HG03095 (cell line): Measurements from ENCODE around the gene TSNAXIP1.
A peak's percentile ranks its signal among the peaks of the same experiment; 100 is the strongest.

Source experiments
- ATAC-seq: cut with Tn5 transposase; IDR thresholded peaks from one replicate; pipeline ENCODE4 v1.9.1; 2021; ENCODE audit warnings: moderate library complexity; ENCODE audit not compliant: unreplicated experiment

TSNAXIP1 gene

GRCh38 chr16:67782567-67783352 lies 23.9 kb upstream of the TSNAXIP1 start:
- ATAC-seq, result no peak

GRCh38 chr16:67783353-67783725 lies 23.4 kb upstream of the TSNAXIP1 start:
- no peak for ATAC-seq

DNA sequence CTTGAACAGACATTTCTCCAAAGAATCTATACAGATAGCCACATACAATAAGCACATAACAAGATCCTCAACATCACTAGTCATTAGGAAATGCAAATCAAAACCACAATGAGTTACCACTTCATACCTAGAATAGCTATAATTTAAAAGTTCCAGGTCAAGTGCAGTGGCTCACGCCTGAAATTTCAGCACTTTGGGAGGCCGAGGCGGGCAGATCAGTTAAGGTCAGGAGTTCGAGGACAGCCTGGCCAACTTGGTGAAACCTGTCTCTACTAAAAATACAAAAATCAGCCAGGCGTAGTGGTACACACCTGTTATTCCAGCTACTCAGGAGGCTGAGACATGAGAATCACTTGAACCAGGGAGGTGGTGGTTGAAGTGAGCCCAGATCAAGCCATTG lies 20.2 kb upstream of the TSNAXIP1 start:
- no peak for ATAC-seq

DNA sequence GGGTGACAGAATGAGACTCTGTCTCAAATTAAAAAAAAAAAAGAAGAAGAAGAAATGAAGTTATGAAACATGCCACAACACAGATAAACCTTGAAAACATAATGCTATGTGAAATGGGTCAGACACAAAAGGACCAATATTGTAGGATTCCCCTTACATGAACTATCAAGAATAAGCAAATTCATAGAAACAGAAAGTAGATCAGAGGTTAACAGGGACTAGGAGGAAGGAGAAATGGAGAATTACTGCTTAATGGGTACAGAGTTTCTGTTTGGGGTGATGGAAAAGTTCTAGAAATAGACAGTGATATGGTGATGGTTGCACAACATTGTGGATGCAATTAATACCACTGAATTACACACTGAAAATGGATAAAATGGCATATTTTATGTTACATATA lies 16.6 kb upstream of the TSNAXIP1 start:
- ATAC-seq, result no peak

DNA sequence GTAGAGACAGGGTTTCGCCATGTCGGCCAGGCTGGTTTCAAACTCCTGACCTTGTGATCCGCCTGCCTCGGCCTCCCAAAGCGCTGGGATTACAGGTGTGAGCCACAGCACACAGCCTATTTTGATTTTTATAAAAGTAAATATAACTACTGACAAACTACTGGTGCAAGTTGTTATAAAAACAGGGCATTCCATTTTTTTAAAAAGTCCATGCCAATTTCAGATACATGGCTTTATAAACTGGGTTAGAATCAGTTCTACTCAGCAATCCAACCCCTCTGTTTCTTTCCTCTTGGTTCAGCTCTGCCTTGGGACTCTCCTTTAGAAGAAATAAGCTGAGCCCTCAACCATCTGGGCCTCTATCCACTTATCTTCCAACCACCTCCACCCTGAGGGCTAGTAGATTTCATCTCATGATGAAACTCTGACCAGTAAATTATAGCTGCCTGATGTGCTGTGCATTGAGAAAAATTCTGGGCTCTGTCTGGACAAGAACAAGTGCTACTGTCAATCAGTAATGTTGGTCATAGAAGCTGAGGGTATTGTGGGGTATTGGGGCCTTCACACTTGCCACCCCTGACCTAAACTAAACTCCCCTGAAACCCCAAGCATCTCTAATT lies 10.5 kb upstream of the TSNAXIP1 start:
- ATAC-seq, result no peak

DNA sequence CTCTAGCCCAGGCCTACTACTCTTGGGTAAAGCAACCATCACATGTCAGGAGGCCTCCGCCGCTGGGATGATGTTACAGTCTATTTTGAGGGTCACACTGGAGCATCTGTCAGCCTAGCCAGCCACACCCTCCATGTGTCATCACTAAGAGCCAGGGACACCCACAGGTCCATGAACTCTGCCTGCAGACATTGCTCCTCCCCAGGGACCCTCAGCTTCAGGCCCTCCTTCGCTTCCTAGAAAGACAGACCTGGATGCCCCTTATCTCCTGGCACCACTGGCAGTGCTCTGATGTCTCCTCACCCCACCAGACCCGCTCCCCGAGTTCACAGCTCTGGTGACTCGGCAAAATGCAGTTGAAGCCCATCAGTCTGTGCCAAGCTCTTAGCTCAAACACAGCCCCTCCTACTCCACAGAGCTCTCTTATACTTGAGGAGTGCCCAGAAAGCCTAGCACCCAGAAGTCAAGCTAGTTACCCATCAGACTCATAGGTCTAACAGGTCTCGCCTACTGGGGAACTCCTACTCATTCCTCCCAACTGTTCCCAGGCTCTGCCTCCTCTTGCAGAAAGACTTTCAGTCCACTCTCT lies 6.3 kb upstream of the TSNAXIP1 start:
- no peak for ATAC-seq

- no peak for ATAC-seq
These were observed 5.4 kb upstream of the TSNAXIP1 start for GRCh38 chr16:67801241-67801640.

DNA sequence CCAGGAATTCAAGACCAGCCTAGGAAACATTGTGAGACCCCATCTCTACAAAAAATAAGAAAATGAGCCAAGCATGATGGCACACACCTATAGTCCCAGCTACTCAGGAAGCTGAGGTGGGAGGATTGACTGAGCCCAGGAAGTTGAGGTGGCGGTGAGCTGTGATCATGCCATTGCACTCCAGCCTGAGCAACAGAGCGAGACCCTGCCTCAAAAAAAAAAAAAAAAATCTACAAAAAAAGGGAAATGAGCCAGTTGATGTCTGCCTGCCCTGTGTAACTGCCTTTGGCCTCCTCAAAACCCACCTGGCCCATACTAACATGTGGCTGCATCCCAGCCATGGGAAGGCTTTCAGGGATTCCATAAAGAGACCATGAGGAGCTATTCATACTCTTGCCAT lies 4.8 kb upstream of the TSNAXIP1 start:
- ATAC-seq, result no peak

DNA sequence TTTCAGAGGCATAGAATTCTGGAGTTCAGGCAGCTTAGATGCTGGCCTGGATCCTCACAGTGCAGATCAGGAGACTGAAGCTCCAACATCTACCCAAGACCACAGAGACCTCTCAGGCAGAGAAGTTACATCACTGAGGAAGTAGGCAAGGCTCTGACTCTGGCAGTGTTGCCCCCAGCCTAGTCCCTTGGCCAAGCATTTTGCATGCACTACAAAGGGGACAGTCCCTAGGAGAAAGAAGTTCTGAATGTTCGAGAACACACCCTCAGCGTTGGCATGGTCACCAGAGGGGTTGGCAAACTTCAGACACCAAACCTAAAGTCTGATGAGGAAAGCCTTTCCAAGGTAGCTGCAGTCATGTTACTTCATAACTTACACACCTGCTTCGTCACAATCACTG lies 2.8 kb upstream of the TSNAXIP1 start:
- ATAC-seq, result no peak

DNA sequence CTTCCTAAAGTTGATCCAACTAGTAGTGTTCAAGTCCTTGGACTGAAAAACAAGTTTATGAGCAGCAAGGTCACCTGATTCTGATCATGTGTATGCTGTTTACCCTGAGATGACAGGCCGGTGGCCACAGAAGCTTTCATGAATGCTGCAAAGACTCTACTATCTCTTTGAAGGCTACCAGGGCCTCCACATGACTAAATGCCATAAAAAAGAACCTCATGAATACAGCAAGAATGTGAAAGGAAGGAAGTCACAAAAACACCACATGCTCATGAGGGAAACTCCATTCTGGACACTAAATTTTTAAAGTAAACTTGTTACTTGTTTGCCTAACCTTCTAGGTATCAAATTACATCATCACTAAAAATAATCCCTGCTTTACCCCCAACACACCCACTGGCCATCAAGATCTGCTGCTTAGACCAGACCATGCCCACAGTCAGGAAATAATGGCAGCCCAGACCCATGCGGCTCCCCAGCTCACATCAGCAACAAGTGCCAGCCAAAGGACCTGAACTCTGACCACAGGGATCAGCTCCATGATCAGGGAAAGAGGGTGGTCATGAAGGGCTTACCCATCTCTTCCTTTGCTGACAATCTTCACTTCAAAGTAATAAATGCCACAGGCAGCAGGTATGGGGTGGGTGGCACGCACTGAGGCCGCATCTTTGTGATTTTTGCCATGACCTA lies 1.7 kb upstream of the TSNAXIP1 start:
- ATAC-seq, result no peak

GRCh38 chr16:67805718-67806427 lies 816 bp upstream of the TSNAXIP1 start:
- no peak for ATAC-seq

DNA sequence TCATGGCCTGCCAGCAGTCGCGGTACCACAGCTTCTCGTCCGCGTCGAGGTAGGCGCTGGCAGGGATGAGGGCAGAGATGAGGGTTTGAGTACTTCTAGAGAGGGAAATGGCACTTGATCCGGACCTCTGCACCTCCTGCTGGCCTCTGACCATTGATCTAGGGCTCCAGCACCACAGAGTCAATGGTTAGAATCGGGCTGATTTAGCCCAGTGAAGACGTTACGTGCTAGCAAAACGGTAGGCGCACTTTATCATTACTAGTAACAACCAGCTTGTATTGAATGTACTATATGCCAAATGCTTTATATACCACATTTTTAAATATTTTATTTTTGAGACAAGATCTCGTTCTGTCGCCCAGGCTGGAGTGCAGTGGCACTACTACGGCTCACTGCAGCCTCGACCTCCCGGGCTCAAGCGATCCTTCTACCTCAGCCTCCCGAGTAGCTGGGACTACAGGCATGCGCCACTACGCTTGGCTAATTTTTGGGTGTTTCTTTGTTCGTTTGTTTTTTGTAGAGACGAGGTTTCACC lies 526 bp downstream of the TSNAXIP1 start:
- ATAC-seq, result peak; percentile 3

GRCh38 chr16:67811899-67812298 lies 5.2 kb downstream of the TSNAXIP1 start:
- ATAC-seq, result no peak

DNA sequence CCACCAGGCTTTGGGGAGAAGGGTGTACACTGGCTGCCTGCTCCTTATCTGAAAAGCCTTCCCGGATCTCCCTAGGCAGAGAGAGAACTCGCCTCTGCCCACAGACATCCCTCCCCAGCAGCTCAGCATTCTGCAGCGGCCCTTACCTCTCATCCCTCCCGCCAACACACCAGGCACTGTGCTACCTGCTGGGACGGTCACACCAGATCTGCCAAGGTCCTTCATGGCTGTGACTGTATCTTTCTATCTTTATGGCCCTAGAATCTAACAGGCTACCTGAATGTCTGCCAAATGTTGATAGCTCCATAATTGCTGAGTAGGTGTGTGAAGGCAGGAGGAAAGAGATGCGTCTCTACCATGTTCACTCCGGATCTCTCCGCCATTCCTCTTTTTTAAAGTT lies 7.9 kb downstream of the TSNAXIP1 start:
- no peak for ATAC-seq

GRCh38 chr16:67820608-67821259 lies 14.0 kb downstream of the TSNAXIP1 start:
- ATAC-seq, result no peak

DNA sequence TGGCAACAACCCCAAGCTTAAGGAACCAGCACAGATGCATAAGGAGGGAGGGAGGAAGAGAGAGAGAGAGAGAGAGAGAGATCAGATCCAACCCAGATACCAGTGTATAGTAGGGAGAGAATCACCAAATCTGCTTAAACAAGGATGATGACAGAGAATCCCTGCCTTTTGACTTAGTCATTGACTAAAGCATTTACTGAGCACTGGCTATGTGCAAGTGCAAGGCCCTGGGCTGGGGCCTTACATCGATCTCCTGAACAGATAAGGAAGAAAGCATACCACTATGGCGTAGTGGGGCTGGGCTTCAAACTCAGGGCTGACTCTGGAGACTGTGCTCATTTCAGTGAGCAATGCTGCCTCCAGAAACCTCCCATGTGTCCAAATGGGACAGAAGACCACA lies 15.8 kb downstream of the TSNAXIP1 start:
- no peak for ATAC-seq

GRCh38 chr16:67825119-67825518 lies 18.4 kb downstream of the TSNAXIP1 start:
- ATAC-seq, result no peak

GRCh38 chr16:67825906-67826305 lies 19.2 kb downstream of the TSNAXIP1 start:
- ATAC-seq, result no peak

GRCh38 chr16:67828651-67829050 lies 22.0 kb downstream of the TSNAXIP1 start:
- no peak for ATAC-seq

DNA sequence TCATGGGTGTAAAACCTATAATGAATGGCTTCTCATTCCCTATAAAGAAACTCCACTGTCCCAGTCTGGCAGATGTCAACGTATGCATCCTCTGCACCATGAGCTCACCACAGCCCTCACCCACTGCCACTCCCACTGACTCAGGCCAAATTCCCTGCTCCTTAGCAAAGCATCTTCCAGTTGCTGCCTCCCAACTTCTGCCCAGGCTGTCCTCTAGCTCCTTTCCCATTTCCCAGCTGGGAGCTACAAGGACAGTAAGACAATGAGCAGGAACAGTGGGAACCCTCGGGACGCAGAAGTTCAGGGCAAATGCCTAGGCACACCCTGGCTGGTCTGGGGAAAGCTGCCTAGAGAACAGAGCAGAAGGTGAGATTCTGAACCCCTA lies 26.3 kb downstream of the TSNAXIP1 start:
- no peak for ATAC-seq
